Gastrocnemius medialis (tissue), 4 donors: ENCODE results near the gene CASKIN1. TPM values are rescaled to one million over a fixed set of nuclear protein-coding genes. Genes with fewer than 3 reads are reported as not detected.

ENCODE experiments used
- ATAC-seq, 2 donors: fragments of 150-250 bp; one replicate each; pipeline ENCODE4 v1.9.1; 2016
- DNase-seq, 2 donors: peaks; one replicate each; pipeline ENCODE4 v3.0.0-alpha.2; 2019
- H3K27ac ChIP-seq, 4 donors: fragments of 200-600 bp; sonication (generic); 1 replicate in 1 of 4; 2 replicates in 3 of 4; pipeline ENCODE4 v1.5.1; 2016 to 2018; ENCODE audit warnings: mild to moderate bottlenecking in 2 of 4, moderate library complexity in 1 of 4
- H3K27me3 ChIP-seq, 3 donors: fragments of 200-600 bp; sonication (generic) in 2 of 3; 1 replicate in 1 of 3; 2 replicates in 2 of 3; pipeline versions ENCODE4 v1.5.1 to v1.6.0; 2016 to 2019; ENCODE audit warnings: mild to moderate bottlenecking in 1 of 3, moderate library complexity in 1 of 3
- H3K36me3 ChIP-seq, 2 donors: fragments of 200-600 bp; sonication (generic) in 1 of 2; one replicate each; pipeline ENCODE4 v1.5.1; 2017 to 2018
- H3K4me1 ChIP-seq, 2 donors: fragments of 200-600 bp; sonication (generic) in 1 of 2; one replicate each; pipeline ENCODE4 v1.5.1; 2016 to 2017; ENCODE audit warnings: mild to moderate bottlenecking in 2 of 2
- H3K4me3 ChIP-seq, 4 donors: fragments of 200-600 bp; sonication (generic) in 3 of 4; 1 replicate in 1 of 4; 2 replicates in 3 of 4; pipeline ENCODE4 v1.5.1; 2016 to 2019; ENCODE audit warnings: mild to moderate bottlenecking in 2 of 4
- H3K9me3 ChIP-seq, 3 donors: fragments of 200-600 bp; sonication (generic) in 2 of 3; 1 replicate in 1 of 3; 2 replicates in 2 of 3; pipeline ENCODE4 v1.5.1; 2016 to 2019
- CTCF ChIP-seq, 5 experiments: fragments of 450-650 bp in 3 of 5; fragments of 200-600 bp in 2 of 5; sonication (generic) in 2 of 5; IDR thresholded peaks in 4 of 5; conservative IDR thresholded peaks in 1 of 5; 1 replicate in 4 of 5; 2 replicates in 1 of 5; pipeline ENCODE4 v1.5.1; 2016 to 2019; ENCODE audit warnings: antibody characterized with exemption in 5 of 5, mild to moderate bottlenecking in 3 of 5, moderate library complexity in 3 of 5
- POLR2A ChIP-seq, 2 donors: fragments of 450-650 bp; IDR thresholded peaks; one replicate each; pipeline ENCODE4 v1.6.1; 2017; ENCODE audit warnings: antibody characterized with exemption in 2 of 2, mild to moderate bottlenecking in 2 of 2, moderate library complexity in 2 of 2
- in situ Hi-C, 4 donors: fragments of 200-750 bp; cut with MboI; loops; one replicate each; pipeline versions ENCODE4 v1.15.0 to v1.8.0; 2017; ENCODE audit warnings: low sequenced_read_pairs in 4 of 4
- intact Hi-C: fragments of 100-400 bp; cut with DNase I; formaldehyde crosslinking; loops from one replicate; pipeline ENCODE4 v1.15.1; 2023; ENCODE audit warnings: low total_unique reads
- total RNA-seq, 4 donors: library from RNA; depleted of rRNA; stranded (reverse); fragments of >200 nt; gene quantifications; one replicate each; pipeline versions ENCODE4 v1.1.0 to v1.2.3, GENCODE V29; 2016

The CASKIN1 gene
- total RNA-seq, 4 donors from 2014 or later, result 0.07 to 0.51 (median 0.10) TPM; not detected in 1

- Histone ChIP-seq H3K4me3 (no peak overlapping the region), H3K9me3 (no peaks in the 10 kb centered on the region), H3K36me3 (peaks cover 0 to 62% of the 10 kb centered on the region in 2 donors), H3K4me1 (peaks cover 13% of the 10 kb centered on the region in 2 donors), H3K27me3 (peaks cover 10 to 18% (median 17%) of the 10 kb centered on the region in 3 donors), H3K27ac (no peak overlapping the region)
- no peak for DNase-seq
- in situ Hi-C loops (no loop called here), intact Hi-C loops (no loop called here)
- no peak for ATAC-seq
- TF ChIP-seq POLR2A (IDR thresholded peaks at IDR 0.05), result no peak
- no peak for TF ChIP-seq CTCF (IDR thresholded peaks at IDR 0.05 in 4 of 5, conservative IDR thresholded peaks at IDR 0.05 in 1 of 5)
Observed at GRCh38 chr16:2235234-2235651, 38.8 kb upstream of the CASKIN1 start.

GRCh38 chr16:2234813-2235170 is 38.4 kb upstream of the CASKIN1 start:
- no peak overlapping the region for H3K27ac ChIP-seq
- peaks cover 13% of the 10 kb centered on the region in 2 donors for H3K4me1 ChIP-seq
- H3K27me3 ChIP-seq, result peaks cover 10 to 18% (median 17%) of the 10 kb centered on the region in 3 donors
- TF ChIP-seq POLR2A (IDR thresholded peaks at IDR 0.05), result no peak
- no peak for TF ChIP-seq CTCF (IDR thresholded peaks at IDR 0.05 in 4 of 5, conservative IDR thresholded peaks at IDR 0.05 in 1 of 5)
- H3K9me3 ChIP-seq, result no peaks in the 10 kb centered on the region
- in situ Hi-C loops (no loop called here), intact Hi-C loops (no loop called here)
- peaks cover 0 to 65% of the 10 kb centered on the region in 2 donors for H3K36me3 ChIP-seq
- no peak for DNase-seq
- ATAC-seq, result no peak
- no peak overlapping the region for H3K4me3 ChIP-seq

GRCh38 chr16:2233872-2234812 is 37.7 kb upstream of the CASKIN1 start:
- Histone ChIP-seq H3K4me1 (peaks cover 13% of the 10 kb centered on the region in 2 donors), H3K4me3 (no peak overlapping the region), H3K9me3 (no peaks in the 10 kb centered on the region), H3K27ac (no peak overlapping the region), H3K36me3 (peaks cover 0 to 66% of the 10 kb centered on the region in 2 donors), H3K27me3 (peaks cover 10 to 18% (median 17%) of the 10 kb centered on the region in 3 donors)
- ATAC-seq (no peak), DNase-seq (no peak)
- in situ Hi-C loops (no loop called here), intact Hi-C loops (no loop called here)
- TF ChIP-seq CTCF (IDR thresholded peaks at IDR 0.05 in 4 of 5, conservative IDR thresholded peaks at IDR 0.05 in 1 of 5), result no peak
- no peak for TF ChIP-seq POLR2A (IDR thresholded peaks at IDR 0.05)

- DNase-seq, result no peak
Observed at GRCh38 chr16:2233046-2233775, 36.8 kb upstream of the CASKIN1 start.

More at GRCh38 chr16:2233046-2233775, 36.8 kb upstream of the CASKIN1 start:
- no peak for ATAC-seq
- in situ Hi-C loops, result no loop called here
- Histone ChIP-seq H3K27me3 (peaks cover 10 to 18% (median 17%) of the 10 kb centered on the region in 3 donors), H3K27ac (no peak overlapping the region), H3K4me3 (no peak overlapping the region), H3K36me3 (peaks cover 0 to 75% of the 10 kb centered on the region in 2 donors), H3K9me3 (no peaks in the 10 kb centered on the region), H3K4me1 (peaks cover 13% of the 10 kb centered on the region in 2 donors)
- no peak for TF ChIP-seq POLR2A (IDR thresholded peaks at IDR 0.05)
- no peak for TF ChIP-seq CTCF (IDR thresholded peaks at IDR 0.05 in 4 of 5, conservative IDR thresholded peaks at IDR 0.05 in 1 of 5)
- intact Hi-C loops, result no loop called here
